NCI-H1417 treated with DMSO at 0.1 percent for 48 hours (cell line): ENCODE measurements around the gene PRUNE2.
"Not testable (repeated sequence)": the region's sequence is repeated elsewhere in the genome, so short reads cannot be mapped to it uniquely, and the experiment has no call there.

Experiments
- DNase-seq: peaks from one replicate; lab custom pipeline; 2025; lab: John Stamatoyannopoulos, UW

PRUNE2 gene

DNA sequence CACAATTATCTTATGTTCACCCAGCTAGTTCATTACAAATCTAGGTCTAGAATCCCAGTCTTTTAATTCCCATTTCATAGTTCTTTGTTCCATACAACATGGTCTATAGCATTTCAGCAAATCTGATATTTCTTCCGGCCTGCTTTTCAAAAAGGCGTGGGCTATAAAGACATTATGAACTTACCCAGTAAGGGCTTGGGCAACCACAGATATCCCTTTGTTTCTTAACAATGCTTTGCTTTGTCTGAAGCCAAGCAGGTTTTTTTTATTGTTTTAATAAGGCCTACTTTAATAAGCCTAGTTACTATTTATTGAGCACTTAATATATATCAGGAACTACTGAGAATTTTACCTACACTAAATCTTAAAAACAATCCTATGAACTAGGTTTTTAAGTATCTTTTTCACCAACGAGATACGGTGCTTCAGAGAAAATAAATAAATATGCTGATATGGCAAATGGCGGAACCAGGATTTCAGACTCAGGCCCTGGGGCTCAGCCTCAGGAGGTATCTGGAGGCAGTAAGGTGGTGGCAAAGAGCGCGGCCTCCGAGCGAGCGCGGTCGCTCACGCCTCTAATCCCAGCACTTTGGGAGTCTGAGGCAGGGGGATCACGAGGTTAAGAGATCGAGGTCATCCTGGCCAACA, 112.0 kb downstream of the PRUNE2 start:
- no peak for DNase-seq

DNA sequence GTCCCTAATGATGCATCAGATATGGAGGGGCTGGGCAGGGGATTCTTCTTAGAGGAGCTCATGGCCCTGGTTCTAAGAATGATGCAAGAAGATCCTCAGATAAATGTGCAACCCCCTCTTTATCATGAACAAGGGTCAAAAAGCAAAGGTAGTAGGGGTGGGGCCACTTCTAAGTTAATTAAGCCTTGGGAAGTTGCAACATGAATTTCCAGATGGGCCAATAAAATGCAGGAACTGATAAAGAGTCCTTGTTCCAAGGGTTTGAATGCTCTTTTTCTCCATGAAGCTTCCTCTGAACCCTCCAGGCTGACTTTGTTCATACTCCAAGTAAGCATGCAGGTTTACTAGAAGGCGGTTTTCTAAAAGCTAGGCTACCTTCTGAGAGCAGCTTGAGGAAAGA, 116.1 kb downstream of the PRUNE2 start:
- DNase-seq, result no peak

DNA sequence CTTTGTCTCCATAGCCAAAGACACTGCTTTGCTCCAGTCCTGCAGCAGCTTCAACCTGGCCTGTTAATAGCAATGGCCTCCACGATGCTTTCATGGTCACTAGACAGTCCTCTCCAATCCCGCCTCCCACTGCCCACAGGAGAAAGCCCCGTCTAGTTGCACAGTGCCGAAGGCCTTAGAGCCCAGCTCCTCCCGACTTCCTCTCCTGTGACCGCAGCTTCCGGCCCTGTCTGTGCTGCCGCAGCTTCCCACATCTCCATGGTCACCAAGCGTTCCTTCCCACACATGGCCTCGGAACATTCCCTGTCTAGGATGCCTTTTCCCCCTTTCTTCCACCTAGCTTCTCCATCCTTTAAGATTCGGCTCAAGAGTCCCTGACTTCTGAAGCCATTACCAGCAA, 118.2 kb downstream of the PRUNE2 start:
- DNase-seq, result no peak

DNA sequence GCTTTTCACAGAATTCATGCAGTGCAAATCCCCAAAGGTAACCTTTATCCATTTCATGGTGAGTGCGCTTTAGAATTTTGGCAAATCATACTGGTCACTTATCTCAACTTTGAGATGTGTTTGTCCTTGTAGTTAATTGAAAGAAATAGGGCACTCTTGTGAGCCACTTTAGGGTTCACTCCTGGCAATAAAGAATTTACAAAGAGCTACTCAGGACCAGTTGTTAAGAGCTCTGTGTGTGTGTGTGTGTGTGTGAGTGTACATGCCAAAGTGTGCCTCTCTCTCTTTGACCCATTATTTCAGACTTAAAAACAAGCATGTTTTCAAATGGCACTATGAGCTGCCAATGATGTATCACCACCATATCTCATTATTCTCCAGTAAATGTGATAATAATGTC, 120.4 kb downstream of the PRUNE2 start:
- no peak for DNase-seq

DNA sequence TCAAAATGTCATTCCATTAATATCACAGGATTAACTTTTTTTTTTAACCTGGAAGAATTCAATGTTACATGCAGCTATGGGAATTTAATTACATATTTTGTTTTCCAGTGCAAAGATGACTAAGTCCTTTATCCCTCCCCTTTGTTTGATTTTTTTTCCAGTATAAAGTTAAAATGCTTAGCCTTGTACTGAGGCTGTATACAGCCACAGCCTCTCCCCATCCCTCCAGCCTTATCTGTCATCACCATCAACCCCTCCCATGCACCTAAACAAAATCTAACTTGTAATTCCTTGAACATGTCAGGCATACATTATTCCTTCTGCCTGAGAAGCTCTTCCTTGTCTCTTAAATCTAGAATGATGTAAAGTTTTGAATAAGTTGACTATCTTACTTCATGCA, 121.0 kb downstream of the PRUNE2 start:
- DNase-seq, result no peak

DNA sequence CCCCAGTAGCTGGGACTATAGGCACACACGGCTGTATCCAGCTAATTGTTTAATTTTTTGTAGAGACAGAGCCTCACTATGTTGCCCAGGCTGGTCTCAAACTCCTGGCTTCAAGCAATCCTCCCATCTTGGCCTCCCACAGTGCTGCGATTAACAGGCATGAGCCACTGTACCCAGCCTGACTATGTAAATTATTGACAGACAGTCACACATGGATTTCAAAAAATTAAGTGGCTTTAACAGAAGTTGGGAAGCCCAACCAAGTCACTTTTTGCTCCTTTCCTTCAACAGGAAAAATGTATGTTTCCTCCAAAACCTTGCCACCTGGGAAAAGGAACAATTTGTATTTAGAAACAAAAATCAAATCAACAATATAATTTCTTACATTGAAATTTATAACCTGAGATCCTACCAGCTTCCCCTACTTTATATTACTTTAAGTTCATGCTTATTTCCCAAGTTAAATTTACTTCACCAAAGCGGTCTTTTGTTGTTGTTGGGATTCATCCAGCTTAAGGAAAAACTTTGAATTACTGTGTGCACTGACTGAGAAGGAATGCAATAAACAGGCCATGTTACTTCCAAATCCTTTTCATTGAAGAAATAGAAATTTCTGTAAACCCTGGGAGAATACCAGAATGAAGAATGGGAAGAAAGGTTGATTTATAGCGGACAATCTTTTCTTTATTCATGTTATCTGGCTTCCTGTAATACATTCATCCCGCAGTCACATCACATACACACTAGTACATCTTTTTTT, 133.0 kb downstream of the PRUNE2 start:
- DNase-seq, result no peak

DNA sequence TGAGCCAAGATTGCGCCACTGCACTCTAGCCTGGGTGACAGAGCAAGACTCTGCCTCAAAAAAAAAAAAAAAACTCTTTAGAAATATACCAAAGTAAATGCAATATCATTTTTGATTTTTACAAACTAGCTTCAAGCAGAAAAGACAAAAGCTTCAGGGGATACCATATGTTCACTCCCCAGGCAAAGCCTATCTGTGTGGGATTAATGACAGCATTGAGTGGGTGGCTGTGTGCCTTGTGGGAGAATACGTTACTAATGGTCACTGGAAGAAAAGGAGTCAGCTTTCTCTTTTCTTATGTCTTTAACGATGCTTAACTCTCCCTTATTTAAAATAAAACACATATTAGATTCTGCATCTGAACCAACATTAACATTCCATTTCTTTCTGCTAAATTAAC, 139.8 kb downstream of the PRUNE2 start:
- no peak for DNase-seq

DNA sequence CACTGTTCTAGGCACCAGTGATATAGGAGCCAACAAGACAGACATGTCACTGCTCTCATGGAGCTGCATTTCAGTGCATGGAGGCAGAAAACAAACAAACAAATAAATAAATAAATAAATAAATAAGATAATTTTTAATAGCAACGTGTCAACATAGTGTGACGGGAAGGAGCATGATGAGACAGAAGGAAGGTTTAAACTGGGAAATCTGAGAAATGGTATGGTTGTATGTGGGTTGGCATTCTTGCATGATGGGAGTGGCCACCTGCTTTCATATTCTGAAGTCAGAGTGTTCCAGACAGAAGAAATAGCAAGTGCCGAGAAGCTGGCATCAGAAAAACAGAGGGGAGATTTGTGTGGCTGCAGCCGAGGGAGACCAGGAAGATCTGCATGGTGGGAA, 141.8 kb downstream of the PRUNE2 start, which contains the start of gene PCA3:
TSS of gene PCA3 (plus strand) at position 301 of the 400 bp plus-strand sequence.
- no peak for DNase-seq

DNA sequence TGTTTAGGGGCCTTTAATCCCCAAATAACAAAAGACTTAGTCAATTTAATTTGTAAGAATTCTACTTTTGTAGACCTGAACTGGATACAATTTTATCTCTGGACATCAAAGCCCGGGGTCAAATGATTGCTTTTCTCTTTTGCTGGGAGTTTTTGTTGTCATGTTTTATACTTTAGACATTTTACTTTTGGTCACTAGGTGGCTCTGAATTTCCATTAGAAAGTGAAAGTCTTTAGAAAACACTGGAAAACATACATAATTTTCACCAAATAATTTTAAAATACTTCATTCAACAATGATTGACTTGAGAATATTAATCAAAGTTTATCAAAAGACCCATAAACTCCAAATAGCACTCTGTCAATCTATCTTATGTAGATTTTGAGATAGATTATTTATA, 144.5 kb downstream of the PRUNE2 start:
- no peak for DNase-seq

DNA sequence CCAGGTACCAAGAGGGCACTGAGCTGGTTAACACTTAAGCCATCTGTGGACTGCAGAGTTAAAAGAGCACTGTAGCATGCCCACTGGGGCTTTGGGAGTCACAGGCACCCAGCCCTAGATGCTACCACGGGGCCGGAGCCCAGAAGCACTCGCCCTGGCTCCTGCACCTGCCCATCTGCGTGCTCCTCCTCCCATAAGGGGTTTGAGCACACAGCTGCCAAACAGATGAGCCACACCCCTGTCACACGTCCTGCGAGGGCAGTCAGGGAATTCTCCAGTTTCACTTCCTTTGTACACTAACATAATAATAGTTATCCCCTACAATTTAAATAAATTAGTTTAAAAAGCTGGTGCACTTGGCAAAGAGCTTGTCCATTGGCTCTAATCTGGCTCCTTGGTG, 146.2 kb downstream of the PRUNE2 start:
- no peak for DNase-seq

DNA sequence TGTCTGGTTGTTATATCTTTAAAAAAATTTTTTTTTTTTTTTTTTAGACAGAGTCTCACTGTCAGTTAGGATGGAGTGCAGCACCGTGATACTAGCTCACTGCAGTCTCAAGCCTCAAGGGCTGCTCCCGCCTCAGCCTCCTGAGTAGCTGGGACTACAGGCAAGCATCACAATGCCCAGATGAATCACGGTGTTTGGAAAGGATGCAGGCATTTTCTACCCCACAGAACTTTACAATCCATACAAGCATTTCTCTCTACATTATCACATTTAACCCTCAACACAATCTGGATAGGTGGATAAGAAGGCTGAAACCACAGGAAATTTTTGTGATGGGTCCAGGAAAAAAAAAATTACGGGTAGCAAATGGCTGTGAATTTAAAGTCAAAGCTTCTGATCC, 147.4 kb downstream of the PRUNE2 start:
- no peak for DNase-seq

DNA sequence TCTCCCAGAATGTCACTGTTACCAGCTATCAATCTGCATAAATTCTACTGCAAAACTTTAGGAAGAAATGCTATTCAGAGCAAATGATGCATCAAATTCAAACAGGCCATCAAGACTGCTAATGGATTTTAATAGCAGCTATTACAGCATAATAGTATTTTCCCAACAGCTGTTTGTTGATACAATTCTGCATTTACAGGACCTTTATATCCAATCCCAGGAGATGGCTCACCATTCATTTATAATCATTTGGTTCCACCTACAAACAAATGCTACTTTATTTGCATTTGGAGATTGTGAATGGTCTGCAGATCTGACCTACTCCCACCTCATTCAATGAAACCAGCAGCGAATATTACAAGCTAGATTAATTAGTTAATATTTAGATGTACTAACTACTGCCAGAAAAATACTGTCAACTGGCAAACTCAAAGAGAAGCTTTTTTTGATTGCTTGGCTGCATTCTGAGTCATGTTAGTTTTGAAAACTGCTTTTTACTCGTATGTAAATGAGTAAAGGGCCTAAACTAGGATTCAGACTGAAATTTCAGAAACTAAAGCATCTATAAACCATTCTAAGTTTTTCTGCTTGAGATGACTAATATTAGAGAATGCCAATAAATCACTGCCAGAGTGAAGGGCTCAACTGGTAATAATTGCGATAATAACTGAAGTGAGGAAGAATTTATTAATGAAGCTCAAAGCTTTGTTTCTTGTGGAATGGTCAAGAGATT, 148.8 kb downstream of the PRUNE2 start:
- peak; percentile 80 for DNase-seq

DNA sequence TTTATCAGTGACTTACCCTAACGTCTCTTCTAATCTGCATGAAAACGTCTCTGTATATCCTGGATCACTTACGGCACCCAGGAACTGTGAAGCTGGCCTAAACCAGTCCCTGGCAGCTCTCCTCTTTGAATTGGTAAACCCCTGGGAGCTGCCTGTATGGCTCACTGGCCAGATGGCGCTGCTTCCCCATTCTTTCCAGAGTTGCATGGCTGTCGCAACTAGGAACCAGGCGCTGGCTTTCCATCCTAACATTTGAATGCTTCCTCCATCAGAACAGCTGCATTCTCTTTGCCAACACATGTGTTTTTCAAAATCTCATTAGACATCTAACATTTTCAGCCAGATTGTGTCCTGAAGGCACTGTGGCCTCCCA, 149.7 kb downstream of the PRUNE2 start:
- DNase-seq, result no peak

DNA sequence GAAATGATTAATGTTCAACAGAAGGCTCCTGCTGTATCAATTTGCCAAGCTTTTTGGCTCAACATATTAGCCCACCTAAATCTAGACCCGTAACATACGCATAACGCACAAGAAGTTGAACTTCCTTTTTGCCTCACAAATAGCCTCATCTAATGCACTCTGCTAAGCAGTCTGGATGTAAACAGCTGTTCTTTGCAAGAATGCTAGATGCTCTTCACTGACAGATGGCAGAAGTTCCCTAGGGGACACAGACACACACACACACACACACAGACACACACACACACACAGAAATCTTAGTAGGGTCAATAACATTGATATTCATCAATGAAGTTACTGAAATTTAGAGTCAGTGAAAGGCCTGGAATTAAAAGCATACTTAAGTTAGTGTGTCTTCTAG, 154.9 kb downstream of the PRUNE2 start:
- no peak for DNase-seq

DNA sequence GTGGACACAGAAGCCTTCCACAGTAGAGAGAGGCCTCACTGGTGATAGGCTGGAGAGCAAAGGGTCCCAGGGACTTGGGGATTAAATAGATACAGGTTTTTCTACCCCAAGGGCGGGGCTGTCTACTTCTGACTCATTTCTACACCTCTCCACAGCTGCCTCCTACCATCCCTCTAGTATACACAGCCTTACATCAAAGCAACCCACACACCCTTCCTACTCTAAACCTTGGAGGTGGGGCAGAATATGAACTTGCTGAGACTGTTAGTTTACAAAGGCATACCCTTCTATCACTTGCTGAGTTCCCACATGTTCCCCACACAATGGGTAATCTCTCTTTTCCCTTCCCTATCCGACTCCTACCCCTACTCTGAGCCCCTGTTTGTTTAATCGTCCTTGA, 161.6 kb downstream of the PRUNE2 start:
- no peak for DNase-seq

DNA sequence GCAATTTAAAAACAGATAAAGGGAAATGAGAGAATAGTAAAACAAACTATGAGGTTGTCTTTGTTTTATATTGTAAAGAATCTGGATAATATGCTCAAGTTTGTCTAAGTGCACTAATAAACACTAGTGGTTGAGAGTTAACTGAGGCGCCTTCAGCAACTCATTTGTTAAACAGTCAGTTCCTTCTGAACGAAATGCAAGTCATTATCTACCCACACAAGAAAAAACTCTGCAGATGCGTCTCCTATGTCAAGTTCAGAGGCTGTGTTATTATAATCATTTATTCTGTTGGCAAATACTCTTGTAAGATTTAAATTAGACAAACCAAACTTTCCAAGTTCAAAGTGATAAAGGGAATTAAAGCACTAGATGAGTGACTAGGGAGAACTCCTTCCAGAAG, 162.0 kb downstream of the PRUNE2 start:
- DNase-seq, result no peak

DNA sequence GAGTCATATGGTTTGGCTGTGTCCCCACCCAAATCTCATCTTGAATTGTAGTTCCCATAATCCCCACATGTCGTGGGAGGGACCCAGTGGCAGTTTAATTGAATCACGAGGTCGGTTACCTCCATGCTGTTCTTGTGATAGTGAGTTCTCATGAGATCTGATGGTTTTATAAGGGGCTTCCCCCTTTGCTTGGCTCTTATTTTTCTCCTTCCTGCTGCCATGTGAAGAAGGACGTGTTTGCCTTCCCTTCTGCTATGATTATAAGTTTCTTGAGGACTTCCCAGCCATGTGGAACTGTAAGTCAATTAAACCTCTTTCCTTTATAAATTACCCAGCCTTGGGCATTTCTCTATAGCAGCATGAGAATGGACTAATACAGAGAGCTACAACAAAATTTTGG, 163.0 kb downstream of the PRUNE2 start:
- DNase-seq, result not testable (repeated sequence)

DNA sequence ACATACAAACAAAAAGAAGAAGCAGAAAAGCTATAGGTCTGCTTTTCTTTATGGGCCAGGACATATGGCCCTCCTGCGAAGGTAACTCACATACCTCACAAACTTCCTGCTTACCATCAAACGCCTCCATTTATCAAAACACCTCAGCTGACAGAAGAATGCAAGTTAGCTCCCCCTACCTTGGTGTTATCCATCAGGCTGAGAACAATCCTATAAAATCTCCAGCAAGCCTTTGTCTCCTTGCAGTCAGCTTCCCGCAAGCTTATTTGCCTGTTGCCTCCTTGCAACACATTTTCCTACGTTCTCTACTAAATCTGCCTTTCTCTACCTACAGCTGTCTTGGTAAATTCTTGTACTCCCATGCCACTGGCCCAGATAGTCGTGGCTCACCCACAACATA, 164.4 kb downstream of the PRUNE2 start:
- DNase-seq, result no peak

DNA sequence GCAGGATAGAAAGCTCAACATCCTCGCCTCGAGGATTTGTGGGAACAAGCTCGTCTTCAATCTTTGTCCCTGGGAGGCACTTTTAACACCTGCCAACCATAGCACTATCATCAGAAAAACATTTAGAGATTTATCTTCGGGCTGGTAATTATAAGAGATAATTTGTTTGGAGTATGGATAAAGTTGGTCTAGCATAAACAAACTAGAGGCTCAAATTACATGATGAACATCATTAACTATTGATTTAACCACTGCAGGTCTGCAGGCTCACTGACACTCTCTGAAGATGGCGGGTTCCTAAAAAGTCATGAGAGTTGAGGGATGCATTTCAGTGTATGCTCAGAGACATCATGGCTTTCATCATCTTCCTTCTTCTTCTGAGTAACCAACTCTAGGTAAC, 167.5 kb downstream of the PRUNE2 start:
- DNase-seq, result peak; percentile 84

DNA sequence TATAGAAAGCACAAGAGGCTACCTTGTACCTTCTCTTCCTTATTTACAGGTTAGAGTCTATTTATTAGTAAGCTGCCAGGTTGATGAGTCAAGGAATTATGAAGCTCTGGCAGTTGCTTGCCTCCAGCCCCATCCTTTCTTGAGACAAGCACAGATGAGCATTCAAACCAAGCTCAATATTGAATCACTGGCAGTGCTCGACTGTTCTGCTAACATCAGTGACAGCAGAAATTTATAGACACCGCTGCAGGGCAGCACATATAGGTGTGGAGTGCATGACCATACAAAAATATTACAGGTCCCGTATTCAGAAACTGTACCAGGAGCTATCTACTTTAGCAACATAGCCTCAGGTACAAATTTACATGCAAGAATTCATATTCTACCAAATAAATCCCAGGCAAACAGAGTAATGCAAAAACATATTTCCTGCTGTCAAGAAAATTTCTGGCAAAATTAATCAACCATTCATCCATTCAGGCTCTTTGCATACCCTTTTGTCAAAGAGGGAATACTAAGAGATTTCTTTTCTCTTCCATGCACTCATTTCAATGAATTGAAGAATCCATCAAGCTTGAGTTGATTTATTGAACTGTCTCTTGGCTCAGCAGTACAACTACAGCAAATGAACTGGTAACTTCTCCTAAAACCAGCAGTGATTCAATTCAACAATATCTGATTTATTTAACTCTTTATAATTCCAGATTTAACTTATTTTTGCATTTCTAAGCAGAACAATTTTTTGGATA, 168.6 kb downstream of the PRUNE2 start:
- no peak for DNase-seq

DNA sequence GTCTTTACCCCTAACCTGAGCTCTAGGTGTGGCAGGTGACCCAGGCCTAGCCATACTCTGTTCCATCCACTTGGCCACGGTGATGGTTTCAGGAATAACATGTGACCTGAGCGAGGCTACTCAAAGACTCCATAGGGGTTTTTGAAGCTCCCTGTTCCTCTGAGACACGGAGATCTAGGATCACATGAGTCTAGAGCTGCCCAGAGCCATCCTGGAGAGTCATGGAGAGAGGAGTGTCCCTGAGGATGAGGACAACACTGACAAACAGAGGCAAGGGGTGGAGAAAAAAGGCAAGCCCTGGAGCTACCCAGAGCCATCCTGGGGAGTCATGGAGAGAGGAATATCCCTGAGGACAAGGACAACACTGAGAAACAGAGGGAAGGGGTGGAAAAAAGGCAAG, 171.2 kb downstream of the PRUNE2 start:
- DNase-seq, result no peak

DNA sequence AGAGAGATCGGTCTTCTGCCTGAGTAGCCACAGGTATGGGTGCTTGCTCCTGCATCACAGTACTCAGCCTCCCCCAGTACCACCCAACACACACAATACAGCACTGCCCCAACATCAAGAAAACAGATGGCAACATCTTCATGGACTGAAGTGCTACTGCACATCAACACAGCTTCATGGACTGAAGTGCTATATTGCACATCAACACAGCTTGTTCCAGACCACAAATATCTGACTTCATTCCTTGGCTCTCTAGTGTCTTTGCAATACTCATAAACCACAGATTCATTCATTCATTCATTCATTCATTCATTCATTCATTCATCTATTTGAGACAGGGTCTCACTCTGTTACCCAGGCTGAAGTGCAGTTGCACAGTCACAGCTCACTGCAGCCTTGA, 172.8 kb downstream of the PRUNE2 start:
- no peak for DNase-seq
